SK-N-MC (cell line): ENCODE data around the gene ANKRD11.

Experiments used
- EZH2 ChIP-seq: fragments of 200-600 bp; sonication (generic); IDR thresholded peaks from one replicate; pipeline ENCODE4 v1.6.1; 2017; ENCODE audit warnings: antibody characterized with exemption
- POLR2AphosphoS5 ChIP-seq: IDR thresholded peaks from 2 replicates; pipeline ENCODE4 v1.6.1; 2012; ENCODE audit warnings: mild to moderate bottlenecking, low read depth, low read length, borderline replicate concordance

GRCh38 chr16:89517128-89517527 lies 26.8 kb upstream of the ANKRD11 start:
- no peak for TF ChIP-seq EZH2
- no peak for TF ChIP-seq POLR2AphosphoS5
